ENCODE measurements around the gene FAM184A. TPM values are rescaled to one million over a fixed set of nuclear protein-coding genes. Genes with fewer than 3 reads are reported as not detected.
A peak's percentile ranks its signal among the peaks of the same experiment; 100 is the strongest.

The FAM184A gene
- total RNA-seq, 1 donor from 2014 or later, result 3.4 TPM

GRCh38 chr6:119116712-119117281, 38.3 kb upstream of the FAM184A start:
- Histone ChIP-seq H3K4me3 (no peak overlapping the region), H3K36me3 (no peaks in the 10 kb centered on the region), H3K9me3 (no peaks in the 10 kb centered on the region), H3K27me3 (no peaks in the 10 kb centered on the region), H3K27ac (no peak overlapping the region), H3K4me1 (no peaks in the 10 kb centered on the region)
- DNase-seq (ENCODE audit: extremely low spot score in 2 of 2), result no peak
- intact Hi-C loops (cut with DNase I), result no loop called here
- TF ChIP-seq POLR2AphosphoS5 (IDR thresholded peaks at IDR 0.05; ENCODE audit: insufficient read depth in 1 of 2, low read depth in 1 of 2) (no peak), CTCF (IDR thresholded peaks at IDR 0.05) (no peak), POLR2A (IDR thresholded peaks at IDR 0.05) (no peak)

- TF ChIP-seq POLR2AphosphoS5 (IDR thresholded peaks at IDR 0.05; ENCODE audit: insufficient read depth in 1 of 2, low read depth in 1 of 2) (no peak), CTCF (IDR thresholded peaks at IDR 0.05) (no peak), POLR2A (IDR thresholded peaks at IDR 0.05) (no peak)
- H3K4me3 ChIP-seq, result no peak overlapping the region
- no peak overlapping the region for H3K27ac ChIP-seq
- no peaks in the 10 kb centered on the region for H3K27me3 ChIP-seq
- H3K36me3 ChIP-seq, result no peaks in the 10 kb centered on the region
- DNase-seq (ENCODE audit: extremely low spot score in 2 of 2), result no peak
- H3K9me3 ChIP-seq, result no peaks in the 10 kb centered on the region
- intact Hi-C loops (cut with DNase I), result loop anchor here (5.0 kb wide), 1 partner anchor 147 kb away; no protein-coding TSS in a partner anchor
- H3K4me1 ChIP-seq, result no peaks in the 10 kb centered on the region
Measured at GRCh38 chr6:119113961-119114360, 35.5 kb upstream of the FAM184A start.

GRCh38 chr6:119112812-119113530, 34.5 kb upstream of the FAM184A start:
- Histone ChIP-seq H3K27me3 (no peaks in the 10 kb centered on the region), H3K27ac (no peak overlapping the region), H3K4me3 (no peak overlapping the region), H3K9me3 (no peaks in the 10 kb centered on the region), H3K36me3 (no peaks in the 10 kb centered on the region), H3K4me1 (no peaks in the 10 kb centered on the region)
- no peak for DNase-seq (ENCODE audit: extremely low spot score in 2 of 2)
- TF ChIP-seq POLR2A (IDR thresholded peaks at IDR 0.05) (no peak), CTCF (IDR thresholded peaks at IDR 0.05) (no peak), POLR2AphosphoS5 (IDR thresholded peaks at IDR 0.05; ENCODE audit: insufficient read depth in 1 of 2, low read depth in 1 of 2) (no peak)
- intact Hi-C loops (cut with DNase I), result loop anchor here (5.0 kb wide), 1 partner anchor 146 kb away; no protein-coding TSS in a partner anchor

- intact Hi-C loops (cut with DNase I), result loop anchor here (5.0 kb wide), 1 partner anchor 144 kb away; no protein-coding TSS in a partner anchor
- Histone ChIP-seq H3K27ac (no peak overlapping the region), H3K4me1 (no peaks in the 10 kb centered on the region), H3K9me3 (no peaks in the 10 kb centered on the region), H3K27me3 (no peaks in the 10 kb centered on the region), H3K36me3 (no peaks in the 10 kb centered on the region), H3K4me3 (no peak overlapping the region)
- no peak for DNase-seq (ENCODE audit: extremely low spot score in 2 of 2)
- no peak for TF ChIP-seq POLR2AphosphoS5 (IDR thresholded peaks at IDR 0.05; ENCODE audit: insufficient read depth in 1 of 2, low read depth in 1 of 2)
- TF ChIP-seq CTCF (IDR thresholded peaks at IDR 0.05), result peak; percentile 72 to 87 (median 72)
- TF ChIP-seq POLR2A (IDR thresholded peaks at IDR 0.05), result no peak
Measured at GRCh38 chr6:119110601-119111548, 32.4 kb upstream of the FAM184A start.
